ENCODE data around the gene CBX1. TPM values are rescaled to one million over a fixed set of nuclear protein-coding genes. Genes with fewer than 3 reads are reported as not detected.

Gene CBX1
- total RNA-seq, 2 experiments from 2014 or later, result 5.5 to 6.6 TPM

DNA sequence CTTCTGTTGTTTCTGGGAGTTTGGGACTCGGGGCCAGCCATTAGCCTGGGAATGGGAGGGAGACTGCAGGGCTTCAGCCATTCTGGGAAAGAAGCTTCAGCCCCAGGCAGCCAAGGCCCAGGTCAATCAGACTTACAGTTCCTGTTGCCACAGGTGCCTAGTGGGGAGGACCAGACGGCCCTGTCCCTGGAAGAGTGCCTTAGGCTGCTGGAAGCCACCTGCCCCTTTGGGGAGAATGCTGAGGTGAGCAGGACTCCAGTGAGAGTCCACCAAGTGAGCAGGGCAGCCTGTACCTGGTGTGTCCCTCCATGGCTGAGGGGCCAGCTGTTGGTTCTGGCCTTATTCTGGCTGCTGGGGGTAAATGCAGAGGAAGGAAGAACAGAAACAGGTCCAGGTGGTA, 44.4 kb downstream of the CBX1 start:
- H3K36me3 Mint-ChIP-seq (ENCODE audit: low read depth), result peaks cover 87% of the 10 kb centered on the region
- peaks cover 87% of the 10 kb centered on the region for H3K36me3 ChIP-seq (ENCODE audit: insufficient read depth, low read length)
- H3K4me3 ChIP-seq (ENCODE audit: low read length), result no peak overlapping the region
- peaks cover 33% of the 10 kb centered on the region for H3K4me1 ChIP-seq (ENCODE audit: insufficient read depth, low read length)
- no peaks in the 10 kb centered on the region for H3K9me3 Mint-ChIP-seq
- ChIA-PET POLR2A (interaction anchor here (1.3 kb wide), 1 partner anchor 9 kb away, joined by 5 read pairs; the partner anchor contains the start of gene NFE2L1), CTCF (no interaction called here)
- TF ChIP-seq, protein P1, sequence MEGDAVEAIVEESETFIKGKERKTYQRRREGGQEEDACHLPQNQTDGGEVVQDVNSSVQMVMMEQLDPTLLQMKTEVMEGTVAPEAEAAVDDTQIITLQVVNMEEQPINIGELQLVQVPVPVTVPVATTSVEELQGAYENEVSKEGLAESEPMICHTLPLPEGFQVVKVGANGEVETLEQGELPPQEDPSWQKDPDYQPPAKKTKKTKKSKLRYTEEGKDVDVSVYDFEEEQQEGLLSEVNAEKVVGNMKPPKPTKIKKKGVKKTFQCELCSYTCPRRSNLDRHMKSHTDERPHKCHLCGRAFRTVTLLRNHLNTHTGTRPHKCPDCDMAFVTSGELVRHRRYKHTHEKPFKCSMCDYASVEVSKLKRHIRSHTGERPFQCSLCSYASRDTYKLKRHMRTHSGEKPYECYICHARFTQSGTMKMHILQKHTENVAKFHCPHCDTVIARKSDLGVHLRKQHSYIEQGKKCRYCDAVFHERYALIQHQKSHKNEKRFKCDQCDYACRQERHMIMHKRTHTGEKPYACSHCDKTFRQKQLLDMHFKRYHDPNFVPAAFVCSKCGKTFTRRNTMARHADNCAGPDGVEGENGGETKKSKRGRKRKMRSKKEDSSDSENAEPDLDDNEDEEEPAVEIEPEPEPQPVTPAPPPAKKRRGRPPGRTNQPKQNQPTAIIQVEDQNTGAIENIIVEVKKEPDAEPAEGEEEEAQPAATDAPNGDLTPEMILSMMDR (IDR thresholded peaks at IDR 0.05), result no peak
- DNase-seq (no peak), ATAC-seq (ENCODE audit: poor library complexity) (no peak)
- no peaks in the 10 kb centered on the region for H3K9me3 ChIP-seq (ENCODE audit: control insufficient read depth in 1 of 2, insufficient read depth in 1 of 2, low read length in 2 of 2)
- no peak overlapping the region for H3K4me3 Mint-ChIP-seq
- H3K27me3 Mint-ChIP-seq, result no peaks in the 10 kb centered on the region
- H3K27ac ChIP-seq (ENCODE audit: low read depth in 1 of 2, low read length in 2 of 2), result no peak overlapping the region
- no peaks in the 10 kb centered on the region for H3K27me3 ChIP-seq (ENCODE audit: control insufficient read depth in 1 of 2, insufficient read depth in 2 of 2, low read length in 2 of 2)
- H3K4me1 Mint-ChIP-seq (ENCODE audit: low read depth), result peaks cover 24% of the 10 kb centered on the region
- intact Hi-C loops (cut with DNase I, micrococcal nuclease), result no loop called here
- H3K27ac Mint-ChIP-seq, result no peak overlapping the region

DNA sequence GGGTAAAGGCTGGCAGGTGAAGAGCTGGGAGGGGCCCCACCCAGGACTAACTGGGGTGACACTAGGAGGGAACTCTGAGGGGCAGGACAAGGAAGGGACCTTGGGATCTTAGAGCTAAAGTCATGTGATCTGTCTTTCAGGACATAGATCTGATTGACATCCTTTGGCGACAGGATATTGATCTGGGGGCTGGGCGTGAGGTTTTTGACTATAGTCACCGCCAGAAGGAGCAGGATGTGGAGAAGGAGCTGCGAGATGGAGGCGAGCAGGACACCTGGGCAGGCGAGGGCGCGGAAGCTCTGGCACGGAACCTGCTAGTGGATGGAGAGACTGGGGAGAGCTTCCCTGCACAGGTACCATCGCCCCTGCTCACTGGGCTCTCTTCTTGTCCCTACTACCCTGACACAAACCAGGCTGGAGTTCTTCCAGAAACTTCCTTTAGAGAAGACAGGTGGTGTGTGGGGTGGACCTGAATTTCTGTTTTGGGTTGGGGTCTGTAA, 45.0 kb downstream of the CBX1 start:
- H3K4me1 ChIP-seq (ENCODE audit: insufficient read depth, low read length), result peaks cover 38% of the 10 kb centered on the region
- no peak for ATAC-seq (ENCODE audit: poor library complexity)
- H3K4me3 ChIP-seq (ENCODE audit: low read length), result no peak overlapping the region
- Mint-ChIP-seq H3K9me3 (no peaks in the 10 kb centered on the region), H3K36me3 (ENCODE audit: low read depth) (peaks cover 87% of the 10 kb centered on the region), H3K4me1 (ENCODE audit: low read depth) (peaks cover 28% of the 10 kb centered on the region), H3K27ac (no peak overlapping the region), H3K27me3 (no peaks in the 10 kb centered on the region), H3K4me3 (no peak overlapping the region)
- no peak for DNase-seq
- POLR2A ChIA-PET, result interaction anchor here (1.5 kb wide), 1 partner anchor 9 kb away, joined by 4 read pairs; no protein-coding TSS in a partner anchor
- TF ChIP-seq, protein P1 (IDR thresholded peaks at IDR 0.05), result no peak
- peaks cover 86% of the 10 kb centered on the region for H3K36me3 ChIP-seq (ENCODE audit: insufficient read depth, low read length)
- intact Hi-C loops (cut with DNase I, micrococcal nuclease), result no loop called here
- CTCF ChIA-PET, result interaction anchor here (1.0 kb wide), 1 partner anchor 12 kb away, joined by 3 read pairs; no protein-coding TSS in a partner anchor
- H3K27ac ChIP-seq (ENCODE audit: low read depth in 1 of 2, low read length in 2 of 2), result no peak overlapping the region
- H3K9me3 ChIP-seq (ENCODE audit: control insufficient read depth in 1 of 2, insufficient read depth in 1 of 2, low read length in 2 of 2), result no peaks in the 10 kb centered on the region
- H3K27me3 ChIP-seq (ENCODE audit: control insufficient read depth in 1 of 2, insufficient read depth in 2 of 2, low read length in 2 of 2), result no peaks in the 10 kb centered on the region

DNA sequence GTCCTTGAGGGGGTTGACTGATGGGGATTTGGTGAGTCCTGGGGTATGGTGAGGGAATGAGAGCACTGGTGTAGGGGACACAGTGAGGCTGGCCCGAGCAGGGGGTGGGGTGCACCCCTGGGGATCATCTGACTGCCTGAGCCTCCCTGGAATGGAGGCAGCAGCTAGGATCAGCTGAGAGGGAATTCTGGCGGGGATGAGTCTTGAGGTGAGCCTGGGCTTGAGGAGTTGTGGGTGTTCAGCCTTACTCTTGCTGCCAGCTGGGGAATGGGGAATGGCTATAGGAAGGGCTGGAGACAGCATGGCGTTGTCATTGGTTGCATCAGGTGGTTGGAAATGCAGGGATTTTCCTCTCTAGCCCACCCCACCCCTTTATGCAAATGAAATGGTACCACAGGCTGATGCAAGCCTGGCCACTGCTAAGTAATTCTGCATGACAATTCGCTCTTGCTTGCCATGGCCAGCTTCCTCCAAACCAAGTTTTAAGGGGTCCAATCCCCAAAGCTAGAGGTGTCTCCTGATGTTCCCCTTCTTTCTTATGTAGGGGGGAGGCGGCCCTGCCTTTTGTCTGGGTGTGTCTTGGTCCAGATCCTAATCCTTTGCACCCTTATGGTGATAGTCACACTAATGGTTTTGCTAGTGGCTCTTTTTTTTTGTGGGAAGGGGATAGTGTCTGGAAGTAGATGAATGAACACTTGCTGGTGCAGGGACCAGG, 45.6 kb downstream of the CBX1 start:
- peaks cover 31% of the 10 kb centered on the region for H3K4me1 Mint-ChIP-seq (ENCODE audit: low read depth)
- intact Hi-C loops (cut with DNase I, micrococcal nuclease), result no loop called here

More for the DNA sequence above, 45.6 kb downstream of the CBX1 start:
- ChIA-PET POLR2A (interaction anchor here (1.5 kb wide), 1 partner anchor 8 kb away, joined by 4 read pairs; no protein-coding TSS in a partner anchor), CTCF (interaction anchor here (1.0 kb wide), 1 partner anchor 12 kb away, joined by 3 read pairs; no protein-coding TSS in a partner anchor)
- H3K9me3 Mint-ChIP-seq, result no peaks in the 10 kb centered on the region
- Histone ChIP-seq H3K27ac (ENCODE audit: low read depth in 1 of 2, low read length in 2 of 2) (no peak overlapping the region), H3K36me3 (ENCODE audit: insufficient read depth, low read length) (peaks cover 90% of the 10 kb centered on the region), H3K4me3 (ENCODE audit: low read length) (no peak overlapping the region), H3K27me3 (ENCODE audit: control insufficient read depth in 1 of 2, insufficient read depth in 2 of 2, low read length in 2 of 2) (no peaks in the 10 kb centered on the region), H3K9me3 (ENCODE audit: control insufficient read depth in 1 of 2, insufficient read depth in 1 of 2, low read length in 2 of 2) (no peaks in the 10 kb centered on the region), H3K4me1 (ENCODE audit: insufficient read depth, low read length) (peaks cover 41% of the 10 kb centered on the region)
- ATAC-seq (ENCODE audit: poor library complexity), result no peak
- TF ChIP-seq, protein P1 (IDR thresholded peaks at IDR 0.05), result no peak
- no peak overlapping the region for H3K4me3 Mint-ChIP-seq
- H3K36me3 Mint-ChIP-seq (ENCODE audit: low read depth), result peaks cover 85% of the 10 kb centered on the region
- H3K27ac Mint-ChIP-seq, result no peak overlapping the region
- no peak for DNase-seq
- no peaks in the 10 kb centered on the region for H3K27me3 Mint-ChIP-seq
